Esophagus muscularis mucosa (tissue), 3 donors: ENCODE measurements around the gene CRYBG1.

Experiments
- POLR2A ChIP-seq: fragments of 450-650 bp; IDR thresholded peaks from one replicate; pipeline ENCODE4 v1.6.1; 2017; ENCODE audit warnings: antibody characterized with exemption, moderate library complexity, mild to moderate bottlenecking, low read depth
- POLR2AphosphoS5 ChIP-seq, 2 donors: sonication (generic); formaldehyde crosslinking; IDR thresholded peaks; one replicate each; pipeline ENCODE4 v1.6.1; 2017; ENCODE audit warnings: antibody characterized with exemption in 2 of 2
- TF ChIP-seq, protein P1 (sequence below), 3 experiments: fragments of 200-600 bp in 2 of 3; fragments of 450-650 bp in 1 of 3; sonication (generic) in 2 of 3; IDR thresholded peaks; one replicate each; pipeline ENCODE4 v1.5.1; 2017 to 2019; ENCODE audit warnings: antibody characterized with exemption in 3 of 3, mild to moderate bottlenecking in 2 of 3, moderate library complexity in 1 of 3

DNA sequence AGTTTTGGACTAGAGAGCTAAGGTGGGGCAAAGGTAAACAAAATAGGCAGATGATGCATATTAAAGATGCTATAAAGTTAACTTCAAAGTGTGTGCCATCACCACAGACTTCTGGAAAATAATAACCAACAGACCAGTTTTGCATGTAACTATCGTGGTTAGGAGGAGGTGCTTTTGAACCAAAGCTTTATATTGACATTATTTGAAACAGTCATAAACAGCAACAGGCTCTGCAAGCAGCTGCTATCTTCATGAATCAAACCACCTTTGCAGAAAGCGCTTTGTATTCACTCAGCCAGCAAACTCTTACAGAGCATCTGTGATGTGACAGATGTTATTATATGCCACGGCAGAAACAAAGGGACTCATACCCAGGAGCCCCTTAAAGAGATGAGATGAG lies 81.9 kb downstream of the CRYBG1 start:
- TF ChIP-seq, protein P1, sequence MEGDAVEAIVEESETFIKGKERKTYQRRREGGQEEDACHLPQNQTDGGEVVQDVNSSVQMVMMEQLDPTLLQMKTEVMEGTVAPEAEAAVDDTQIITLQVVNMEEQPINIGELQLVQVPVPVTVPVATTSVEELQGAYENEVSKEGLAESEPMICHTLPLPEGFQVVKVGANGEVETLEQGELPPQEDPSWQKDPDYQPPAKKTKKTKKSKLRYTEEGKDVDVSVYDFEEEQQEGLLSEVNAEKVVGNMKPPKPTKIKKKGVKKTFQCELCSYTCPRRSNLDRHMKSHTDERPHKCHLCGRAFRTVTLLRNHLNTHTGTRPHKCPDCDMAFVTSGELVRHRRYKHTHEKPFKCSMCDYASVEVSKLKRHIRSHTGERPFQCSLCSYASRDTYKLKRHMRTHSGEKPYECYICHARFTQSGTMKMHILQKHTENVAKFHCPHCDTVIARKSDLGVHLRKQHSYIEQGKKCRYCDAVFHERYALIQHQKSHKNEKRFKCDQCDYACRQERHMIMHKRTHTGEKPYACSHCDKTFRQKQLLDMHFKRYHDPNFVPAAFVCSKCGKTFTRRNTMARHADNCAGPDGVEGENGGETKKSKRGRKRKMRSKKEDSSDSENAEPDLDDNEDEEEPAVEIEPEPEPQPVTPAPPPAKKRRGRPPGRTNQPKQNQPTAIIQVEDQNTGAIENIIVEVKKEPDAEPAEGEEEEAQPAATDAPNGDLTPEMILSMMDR (IDR thresholded peaks at IDR 0.05), result no peak
- TF ChIP-seq POLR2A (no peak), POLR2AphosphoS5 (IDR thresholded peaks at IDR 0.05) (no peak)
